Anterior cingulate cortex (tissue), 58 donors: ENCODE data around the gene EYA2.

ENCODE experiments used
- DNase-seq, 58 donors: peaks; one replicate each; lab custom pipeline; 2025; lab: John Stamatoyannopoulos, UW

The EYA2 gene

DNA sequence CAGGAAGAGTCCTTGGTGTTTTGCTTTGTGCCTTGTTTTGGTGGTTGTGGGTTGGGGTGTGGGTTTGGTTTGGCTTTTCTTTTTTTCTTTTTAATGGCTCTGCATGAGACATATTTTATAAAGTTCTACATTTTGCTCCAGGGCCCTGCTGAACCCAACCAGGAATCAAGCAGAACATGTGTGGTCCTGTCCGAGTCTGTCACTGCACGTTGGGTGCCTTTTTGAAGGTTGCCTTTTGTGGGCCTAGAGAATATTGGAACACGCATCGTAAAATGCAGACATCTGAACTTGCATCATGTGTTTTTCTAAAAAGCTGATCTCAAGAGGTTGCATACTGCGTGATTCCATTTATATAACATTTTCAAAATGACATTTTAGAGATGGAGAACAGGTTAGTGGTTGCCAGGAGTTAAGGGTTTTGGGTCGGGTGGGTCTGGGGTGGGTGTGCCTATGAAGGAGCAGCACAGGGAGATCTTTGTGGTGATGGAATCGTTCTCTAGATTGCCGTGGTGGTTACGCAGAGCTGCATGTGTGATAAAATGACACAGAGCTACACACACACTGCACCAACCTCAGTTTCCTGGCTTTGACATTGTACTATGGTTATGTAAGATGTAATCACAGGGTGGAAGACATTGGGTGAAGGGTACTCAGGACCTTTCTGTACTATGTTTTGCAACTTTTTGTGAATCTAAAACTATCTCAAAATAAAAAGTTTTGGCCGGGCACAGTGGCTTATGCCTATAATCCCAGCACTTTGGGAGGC is 80.2 kb downstream of the EYA2 start:
- no peak for DNase-seq

DNA sequence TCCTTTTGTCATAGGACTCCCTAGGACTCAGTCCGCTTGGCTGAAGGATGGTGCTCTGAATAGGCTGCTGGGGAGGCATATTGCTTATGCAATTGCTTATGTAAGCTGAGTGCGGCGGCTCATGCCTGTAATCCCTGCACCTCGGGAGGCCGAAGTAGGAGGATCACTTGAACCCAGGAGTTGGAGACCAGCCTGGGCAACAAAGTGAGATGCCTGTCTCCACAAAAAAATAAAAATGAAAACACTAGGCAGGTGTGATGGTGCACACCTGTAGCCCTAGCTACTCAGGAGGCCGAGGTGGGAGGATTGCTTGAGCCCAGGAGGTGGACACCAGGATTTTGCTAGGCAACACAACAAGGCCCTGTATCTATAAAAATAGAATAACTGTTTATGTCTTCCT is 81.3 kb downstream of the EYA2 start:
- DNase-seq = no peak

DNA sequence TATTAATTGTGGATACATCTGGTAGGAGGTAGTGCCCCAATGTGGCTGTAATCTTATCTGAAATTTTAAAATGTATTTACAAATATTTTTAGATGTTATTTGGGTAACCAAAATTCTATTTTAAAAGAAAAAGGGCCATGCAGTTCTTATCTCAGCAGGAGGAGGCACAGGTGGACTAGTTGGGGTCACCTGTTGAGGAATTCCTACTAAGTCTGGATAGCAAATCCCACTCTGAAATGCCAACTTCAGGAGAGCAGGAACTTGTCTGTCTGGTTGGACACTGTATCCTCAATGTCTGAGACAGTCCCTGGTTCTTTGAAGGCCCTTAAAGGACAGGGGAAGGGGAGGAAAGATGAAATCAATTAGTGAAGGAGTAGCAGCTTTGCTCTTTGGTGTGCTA is 82.6 kb downstream of the EYA2 start:
- no peak for DNase-seq

DNA sequence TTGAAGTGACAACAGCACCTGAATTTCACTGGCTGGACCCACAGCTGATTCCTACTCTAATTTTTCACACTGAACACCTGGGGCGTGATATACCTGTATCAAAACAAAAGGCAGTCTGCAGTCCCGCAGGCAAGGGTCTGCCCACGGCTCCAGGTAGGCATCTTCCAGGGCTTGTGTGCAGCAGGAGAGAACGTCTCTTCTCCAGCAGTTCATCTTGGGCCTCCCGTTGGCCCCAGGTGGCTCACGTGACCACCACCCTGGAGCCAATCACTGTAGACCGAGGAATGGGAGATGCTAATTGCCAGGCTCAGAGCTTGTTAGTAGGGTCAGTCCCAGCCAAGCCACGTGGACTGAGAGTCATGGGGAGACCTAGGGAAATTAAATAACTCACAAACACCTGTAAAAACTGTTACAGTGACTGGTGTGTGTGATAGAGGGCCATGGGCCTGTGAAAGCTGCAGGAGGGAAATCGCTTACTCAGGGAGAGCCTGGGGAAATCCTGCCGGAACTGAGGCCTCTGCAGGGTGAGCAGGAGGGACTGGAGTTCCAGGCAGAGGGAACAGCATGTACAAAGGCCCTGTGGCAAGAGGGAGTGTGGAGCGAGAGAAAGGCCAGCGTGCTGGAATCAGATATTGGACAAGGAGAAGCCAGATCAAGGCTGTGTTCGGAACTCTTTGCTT is 83.4 kb downstream of the EYA2 start:
- DNase-seq = no peak

DNA sequence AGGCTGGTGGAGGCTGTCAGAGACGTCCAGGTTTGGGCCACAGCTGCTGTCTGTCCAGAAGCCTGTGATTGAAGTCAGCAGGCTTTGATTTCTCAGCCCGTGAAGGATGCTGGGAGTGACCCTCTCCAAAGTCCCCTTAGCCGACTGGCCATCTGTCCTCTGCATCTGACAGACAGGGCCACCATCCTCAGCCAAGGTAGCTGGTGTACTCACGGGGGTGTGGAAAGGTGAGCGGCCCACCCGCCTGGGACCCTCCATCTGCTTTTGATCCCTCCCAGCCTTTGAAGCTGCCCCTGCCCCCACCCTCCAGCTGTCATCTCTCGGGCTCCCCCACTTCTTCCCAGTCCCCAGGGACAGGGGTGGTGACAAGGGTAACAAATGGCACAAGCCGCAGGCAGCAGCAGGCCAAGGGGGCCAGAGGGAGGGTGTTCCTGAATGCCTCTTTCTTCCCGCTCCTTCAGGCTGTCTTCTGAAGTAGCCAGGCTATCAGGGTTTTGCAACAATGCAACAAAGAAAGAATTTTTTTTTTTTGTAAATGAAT is 84.4 kb downstream of the EYA2 start:
- DNase-seq = no peak

DNA sequence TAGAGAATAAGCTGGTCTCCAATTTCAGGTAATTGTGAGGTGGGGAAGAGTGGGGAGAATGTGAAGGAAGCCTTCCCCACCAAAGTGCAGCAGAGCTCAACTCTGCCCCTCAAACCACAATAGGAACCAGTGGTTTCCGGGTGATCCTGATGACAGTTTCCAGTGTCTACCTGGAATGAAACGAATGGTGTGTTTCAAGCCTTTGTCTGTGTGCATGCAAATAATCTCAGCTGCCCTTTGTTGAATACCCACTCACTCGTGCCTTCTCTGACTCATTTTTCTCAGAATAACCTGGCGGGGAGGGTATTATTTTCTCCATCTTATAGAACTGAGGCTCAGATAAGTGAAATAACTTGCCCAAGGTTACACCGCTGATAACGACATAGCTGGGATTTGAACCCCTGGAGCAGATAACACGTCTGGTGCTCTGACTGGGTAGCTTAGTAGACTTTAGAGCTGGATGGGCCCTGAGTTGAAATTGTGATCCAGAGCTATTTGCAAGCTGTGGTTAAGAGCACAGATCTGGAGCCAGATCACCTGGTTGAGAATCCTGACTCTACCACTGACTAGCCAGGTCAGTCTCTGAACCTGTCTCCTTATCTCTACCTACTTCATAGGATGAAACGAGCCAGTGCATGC is 85.1 kb downstream of the EYA2 start:
- DNase-seq = no peak

DNA sequence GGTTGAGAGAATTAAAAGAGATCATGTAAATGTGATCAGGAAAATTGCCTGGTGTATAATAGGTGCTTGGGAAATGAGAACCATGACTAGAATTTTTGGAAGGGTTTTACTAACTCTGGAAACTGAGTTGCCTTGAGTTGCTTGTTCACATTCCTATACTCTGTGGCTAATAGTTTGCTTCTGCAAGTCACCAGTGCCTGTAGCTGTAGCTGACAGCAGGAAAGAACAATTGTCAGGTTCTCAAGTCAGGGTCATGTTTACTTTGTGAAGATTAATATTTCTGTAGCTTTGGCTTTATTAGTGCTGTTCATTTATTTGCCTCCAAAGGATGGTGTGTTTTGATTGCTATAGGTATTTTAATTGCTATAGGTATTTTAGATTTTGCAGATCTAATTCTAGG is 86.5 kb downstream of the EYA2 start:
- no peak for DNase-seq

DNA sequence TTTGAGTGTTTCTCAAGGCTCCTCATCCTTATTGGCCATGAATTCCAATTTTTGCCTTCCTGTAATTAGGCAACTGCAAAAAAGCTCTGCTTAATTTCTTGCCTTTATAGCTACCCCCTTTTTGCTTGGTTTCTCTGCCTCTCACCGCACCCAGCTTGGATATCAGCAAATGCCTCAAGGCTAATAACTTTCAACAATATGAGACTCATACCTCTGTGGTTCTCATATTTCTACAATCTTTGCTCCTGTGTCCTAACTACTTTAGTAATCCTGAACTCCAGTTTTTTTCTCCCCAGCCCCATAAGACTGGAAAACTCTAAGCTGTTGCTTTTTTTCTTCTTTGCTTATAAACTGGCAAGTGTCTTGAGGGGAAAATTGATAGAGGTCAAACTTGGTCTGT is 88.8 kb downstream of the EYA2 start:
- no peak for DNase-seq

DNA sequence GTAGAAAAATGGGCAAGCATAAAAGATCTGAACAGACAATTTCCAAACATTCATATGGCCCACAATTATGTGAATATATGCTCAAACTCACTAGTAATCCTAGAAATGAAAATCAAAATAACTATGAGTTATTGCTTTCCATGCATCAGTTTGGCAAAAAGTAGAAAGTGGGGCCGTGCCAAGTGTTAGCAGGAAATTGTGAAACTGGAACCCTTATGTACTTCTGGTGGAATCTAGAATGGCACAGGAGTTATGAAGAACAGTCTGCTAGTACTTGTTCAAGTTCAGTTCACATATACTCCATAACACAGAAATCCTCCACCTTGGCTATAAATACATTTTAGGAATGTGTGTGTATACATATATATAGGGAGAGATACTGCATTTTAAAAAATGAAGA is 89.8 kb downstream of the EYA2 start:
- no peak for DNase-seq

DNA sequence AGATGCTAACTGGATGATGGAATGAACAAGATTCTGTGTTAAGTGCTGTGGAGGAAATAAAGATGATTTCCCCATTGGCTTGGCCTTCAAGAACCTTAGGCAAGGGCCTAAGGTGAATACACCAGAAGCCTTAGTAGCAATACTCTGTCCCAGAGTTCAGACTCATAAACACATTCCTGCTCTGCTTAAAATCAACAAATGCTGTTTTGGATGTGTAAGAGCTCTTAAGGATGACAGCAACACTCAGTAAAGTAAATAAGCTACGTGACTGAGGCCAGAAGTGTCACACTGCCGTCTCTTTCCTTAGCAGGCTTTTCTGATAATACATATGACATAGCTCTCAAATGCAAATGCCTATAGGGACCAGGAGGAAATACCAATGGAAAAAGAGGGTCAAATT is 90.6 kb downstream of the EYA2 start:
- no peak for DNase-seq

DNA sequence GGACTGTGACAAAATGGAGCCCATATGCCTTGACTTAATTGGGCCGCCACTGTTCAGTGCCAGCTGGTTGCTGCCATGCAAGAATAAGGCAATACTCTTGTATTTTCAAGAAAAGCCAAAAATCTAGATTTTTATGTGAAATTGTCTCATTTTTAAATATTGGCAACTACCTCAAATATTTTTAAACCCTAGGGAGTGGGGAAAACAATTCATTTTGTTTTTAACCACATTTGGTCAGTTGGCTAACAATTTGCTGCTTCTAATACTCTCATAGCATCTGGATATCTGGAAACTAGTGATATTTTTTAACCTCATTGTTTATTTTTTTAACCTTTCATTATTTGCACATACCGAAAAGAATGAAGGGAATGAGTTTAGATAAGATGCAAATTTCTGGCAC is 91.0 kb downstream of the EYA2 start:
- no peak for DNase-seq

DNA sequence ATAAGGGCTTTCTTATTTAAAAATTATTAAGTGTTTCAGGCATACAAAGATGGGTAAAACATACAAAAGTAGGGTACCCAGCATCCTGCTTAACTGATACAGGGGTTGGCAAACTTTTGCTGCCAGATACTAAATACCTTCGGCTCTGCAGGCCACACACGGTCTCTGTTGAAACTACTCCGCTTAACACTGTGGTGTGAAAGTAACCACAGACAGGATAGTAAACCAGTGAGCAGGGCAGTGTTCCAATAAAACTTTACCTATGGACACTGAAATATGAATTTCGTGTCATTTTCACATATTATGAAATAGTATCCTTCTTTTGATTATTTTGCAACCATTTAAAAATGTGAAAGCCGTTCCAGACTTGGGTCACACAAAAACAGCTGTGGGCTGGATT is 92.4 kb downstream of the EYA2 start:
- DNase-seq = no peak

DNA sequence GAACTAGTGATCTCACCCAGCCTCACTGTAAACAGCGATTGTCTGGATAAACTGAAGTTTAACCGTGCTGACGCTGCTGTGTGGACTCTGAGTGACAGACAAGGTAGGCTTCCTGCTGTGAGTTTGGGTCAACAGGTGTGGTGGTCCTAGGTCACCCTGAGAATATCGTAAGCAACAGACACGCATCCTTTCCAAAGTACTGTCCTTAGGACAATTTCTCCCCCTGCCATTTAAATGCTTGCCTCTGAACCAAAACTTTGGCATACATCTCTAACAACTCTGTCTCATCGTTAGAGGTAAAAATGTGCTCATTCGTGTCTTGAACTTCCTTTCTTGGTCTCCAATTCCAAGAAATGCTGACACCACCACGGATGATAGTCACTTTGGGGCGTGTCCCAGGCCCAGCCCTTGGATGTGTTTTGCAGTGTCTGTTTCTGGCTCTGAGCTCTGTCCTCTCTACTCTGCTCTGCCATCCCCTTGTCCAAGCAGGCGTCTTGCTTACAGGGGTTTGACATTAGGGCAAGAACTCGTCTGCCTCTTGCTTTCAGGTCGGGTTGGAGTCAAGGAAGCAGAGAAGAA is 95.5 kb downstream of the EYA2 start:
- peak in 2 of 58 donors; percentile 10 to 29 for DNase-seq

DNA sequence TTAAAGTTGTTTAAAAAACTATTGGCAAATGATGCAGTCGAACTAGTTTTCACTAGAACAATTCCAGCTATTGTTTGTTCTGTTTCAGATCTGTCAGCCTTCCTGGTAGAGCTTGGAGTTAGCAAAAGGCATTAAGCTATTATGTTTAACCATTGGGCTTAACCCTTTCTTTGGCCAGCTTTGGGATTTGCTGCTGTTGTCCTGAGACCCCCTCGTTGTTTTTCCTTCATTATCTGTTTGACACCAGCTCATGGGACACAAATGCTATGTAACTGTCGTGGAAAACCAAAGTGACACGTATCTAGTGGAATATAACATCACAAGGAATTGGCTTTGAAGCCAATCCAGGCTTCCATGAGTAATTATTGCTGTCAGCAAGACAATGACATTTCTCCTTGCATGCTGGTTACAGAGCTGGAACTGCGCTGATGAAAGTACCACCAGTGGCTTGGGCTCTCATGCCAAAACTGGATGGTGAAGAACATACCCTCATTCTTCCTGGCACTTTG is 96.0 kb downstream of the EYA2 start:
- DNase-seq = peak in 2 of 58 donors; percentile 4 to 29

DNA sequence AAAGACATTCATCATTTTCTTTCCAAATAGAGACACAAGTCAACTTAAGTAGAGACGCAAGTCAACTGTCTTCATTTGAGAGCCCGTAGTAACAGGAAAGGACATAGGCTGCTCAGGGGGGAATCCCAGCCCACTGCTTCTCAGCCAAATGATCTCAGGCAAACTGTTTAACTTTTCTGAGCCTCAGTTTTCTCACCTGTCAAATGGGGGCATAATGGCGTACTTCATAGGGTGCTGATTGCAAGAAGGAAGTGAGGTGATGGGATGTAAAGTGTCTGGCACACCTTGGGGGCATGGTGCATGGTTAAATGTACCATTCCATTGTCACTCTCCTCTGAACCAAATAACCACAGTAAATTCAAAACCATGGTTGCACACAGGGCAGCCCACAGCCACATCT is 96.5 kb downstream of the EYA2 start:
- no peak for DNase-seq

DNA sequence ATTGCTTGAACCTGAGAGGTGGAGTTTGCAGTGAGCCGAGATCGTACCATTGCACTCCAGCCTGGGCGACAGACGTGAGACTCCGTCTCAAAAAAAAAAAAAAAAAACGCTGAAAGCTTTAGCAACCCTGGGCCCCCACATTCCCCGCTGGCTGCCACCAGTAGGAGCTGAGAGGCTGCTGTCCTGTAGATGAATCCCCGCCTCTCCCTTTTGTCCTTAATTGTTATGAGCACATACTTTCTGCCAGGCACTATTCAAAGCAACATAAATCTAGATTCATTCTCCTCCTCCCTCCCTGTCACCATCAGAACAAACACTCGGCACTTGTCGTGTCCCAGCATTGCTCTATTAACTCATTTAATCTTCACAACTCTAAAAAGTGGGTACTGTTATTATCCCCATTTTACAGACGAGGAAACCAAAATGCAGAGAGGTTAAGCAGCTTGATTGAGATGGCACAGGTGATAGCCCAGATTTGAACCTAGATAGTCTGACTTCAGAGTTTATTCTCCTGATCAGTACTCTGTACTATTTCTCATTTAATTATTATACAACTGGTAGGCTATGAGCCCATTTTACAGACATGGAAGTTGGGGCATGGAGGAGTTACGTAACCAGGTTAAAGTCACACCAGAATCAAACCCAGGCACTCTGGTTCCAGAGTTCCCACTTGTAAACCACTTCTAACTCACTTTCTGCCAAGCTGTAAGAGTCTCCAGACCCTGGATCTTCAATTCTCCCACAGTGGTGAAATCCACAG is 97.4 kb downstream of the EYA2 start:
- no peak for DNase-seq

DNA sequence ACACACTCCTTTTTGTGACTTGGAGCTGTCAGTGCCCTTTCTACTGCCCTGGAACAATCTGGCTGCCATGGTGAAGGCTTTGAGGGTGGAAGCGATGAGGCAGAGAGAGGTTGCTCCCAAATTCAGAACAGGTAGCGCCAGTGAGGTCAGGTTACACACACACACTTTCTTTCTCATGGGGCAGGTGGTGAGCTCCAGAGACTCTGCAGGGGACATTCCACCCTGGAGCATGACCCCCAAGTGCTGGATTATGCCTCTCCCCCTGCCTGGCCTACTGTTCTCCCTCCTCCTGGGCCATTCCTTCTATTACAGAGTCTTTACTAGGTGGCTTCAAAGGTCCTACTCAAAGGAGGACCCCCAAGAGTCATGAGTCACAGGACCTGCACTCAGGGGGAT is 98.0 kb downstream of the EYA2 start:
- no peak for DNase-seq

DNA sequence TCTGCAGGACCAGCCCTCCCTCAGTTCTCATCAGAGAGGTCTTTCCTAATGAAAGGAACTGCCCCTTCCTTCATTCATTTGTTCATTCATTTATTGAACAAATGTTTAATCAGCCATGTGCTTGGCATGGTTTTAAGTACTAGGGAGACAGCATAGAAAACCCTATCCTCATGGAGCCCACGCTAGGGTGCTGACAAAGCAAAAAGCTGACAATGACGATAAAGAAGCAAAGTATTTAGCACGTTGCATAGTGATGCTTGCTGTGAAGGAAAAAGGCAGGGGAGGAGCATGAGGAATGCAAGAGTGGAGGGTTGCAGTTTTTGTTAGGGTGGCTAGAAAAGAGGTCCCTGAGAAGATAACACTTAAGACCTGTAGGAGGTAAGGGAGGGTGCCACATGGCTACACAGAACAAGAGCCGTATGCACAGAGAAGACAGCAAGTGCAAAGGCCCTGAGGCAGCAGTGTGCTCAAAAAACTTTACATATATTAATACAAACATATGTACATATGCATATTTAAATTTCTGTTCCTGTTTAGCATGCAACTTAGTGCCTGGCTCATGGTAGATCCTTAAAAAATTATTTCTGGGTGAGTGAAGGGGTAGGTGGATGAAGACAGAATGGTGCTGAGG is 98.9 kb downstream of the EYA2 start:
- no peak for DNase-seq

DNA sequence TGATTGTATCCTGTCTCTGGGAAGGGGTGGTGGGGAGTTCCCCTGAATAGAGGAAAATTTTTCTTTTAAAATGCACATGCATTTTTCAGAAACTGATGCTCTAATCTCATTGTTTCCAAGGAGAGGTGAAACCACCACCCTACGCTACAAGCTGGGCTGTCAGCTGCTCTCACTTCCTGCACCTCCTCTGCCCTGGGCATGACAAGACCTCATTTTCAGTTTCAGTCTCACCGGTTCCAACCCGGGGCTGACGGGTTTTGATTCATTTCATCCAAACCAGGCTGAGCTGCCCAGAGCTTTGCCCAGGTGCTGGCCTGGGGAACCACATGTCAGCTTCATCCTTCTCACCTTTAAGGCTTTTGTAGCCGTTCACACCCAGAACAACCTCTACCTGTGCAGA is 99.7 kb downstream of the EYA2 start:
- no peak for DNase-seq
